HG03558 (cell line): ENCODE results near the gene CFAP54.

Source experiments
- ATAC-seq: cut with Tn5 transposase; IDR thresholded peaks from one replicate; pipeline ENCODE4 v1.9.1; 2021; ENCODE audit warnings: moderate number of reproducible peaks; ENCODE audit not compliant: unreplicated experiment; ENCODE audit errors: extremely low read depth

CFAP54 gene

GRCh38 chr12:96810057-96810456, 320.7 kb downstream of the CFAP54 start:
- ATAC-seq: no peak

- no peak for ATAC-seq
Measured at GRCh38 chr12:96810477-96810876, 321.1 kb downstream of the CFAP54 start.

GRCh38 chr12:96811083-96811482, 321.7 kb downstream of the CFAP54 start:
- ATAC-seq: no peak

GRCh38 chr12:96812153-96812552, 322.8 kb downstream of the CFAP54 start:
- ATAC-seq: no peak

GRCh38 chr12:96814200-96814599, 324.8 kb downstream of the CFAP54 start:
- ATAC-seq: no peak

- ATAC-seq: no peak
Measured at GRCh38 chr12:96821592-96821991, 332.2 kb downstream of the CFAP54 start.

GRCh38 chr12:96822641-96823040, 333.3 kb downstream of the CFAP54 start:
- no peak for ATAC-seq

GRCh38 chr12:96824074-96824837, 334.9 kb downstream of the CFAP54 start:
- no peak for ATAC-seq

GRCh38 chr12:96824838-96825236, 335.5 kb downstream of the CFAP54 start:
- no peak for ATAC-seq

- ATAC-seq: no peak
Measured at GRCh38 chr12:96828169-96828789, 338.9 kb downstream of the CFAP54 start.

GRCh38 chr12:96829354-96829753, 340.0 kb downstream of the CFAP54 start:
- ATAC-seq: no peak

- ATAC-seq: no peak
Measured at GRCh38 chr12:96831346-96831745, 342.0 kb downstream of the CFAP54 start.

- no peak for ATAC-seq
Measured at GRCh38 chr12:96846293-96846692, 356.9 kb downstream of the CFAP54 start.

- no peak for ATAC-seq
Measured at GRCh38 chr12:96850676-96851075, 361.3 kb downstream of the CFAP54 start.

- no peak for ATAC-seq
Measured at GRCh38 chr12:96858162-96858561, 368.8 kb downstream of the CFAP54 start.

- ATAC-seq: no peak
Measured at GRCh38 chr12:96861656-96862055, 372.3 kb downstream of the CFAP54 start.

- ATAC-seq: no peak
Measured at GRCh38 chr12:96862326-96862725, 372.9 kb downstream of the CFAP54 start.

GRCh38 chr12:96864335-96864734, 375.0 kb downstream of the CFAP54 start:
- no peak for ATAC-seq

GRCh38 chr12:96866801-96867590, 377.6 kb downstream of the CFAP54 start:
- no peak for ATAC-seq

- ATAC-seq: no peak
Measured at GRCh38 chr12:96870946-96871345, 381.6 kb downstream of the CFAP54 start.

GRCh38 chr12:96872961-96873360, 383.6 kb downstream of the CFAP54 start:
- ATAC-seq: no peak
